ENCODE measurements around the gene ANO2. TPM values are rescaled to one million over a fixed set of nuclear protein-coding genes. Genes with fewer than 3 reads are reported as not detected.

ANO2 gene
- total and polyA plus RNA-seq, 2 experiments from 2014 or later, result 2.3 to 4.6 TPM

DNA sequence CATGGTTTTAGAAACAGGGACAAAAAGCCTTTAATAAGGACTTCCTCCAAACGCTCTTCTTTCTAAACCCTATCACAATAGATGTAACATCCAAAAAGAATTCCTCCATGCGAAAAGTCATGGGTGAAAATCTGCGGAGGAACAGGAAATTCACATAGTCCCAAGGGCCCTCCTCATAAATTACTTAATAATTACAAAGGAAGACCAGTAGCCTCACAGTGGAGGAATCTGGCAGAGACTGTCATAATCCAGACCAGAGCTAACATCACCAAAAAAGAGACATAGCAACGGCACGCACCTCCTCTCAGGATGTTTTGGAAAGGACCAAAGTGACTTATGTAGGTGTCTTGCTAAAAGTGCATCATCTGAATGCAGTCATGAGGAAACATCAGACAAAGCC is 165.7 kb downstream of the ANO2 start:
- Histone ChIP-seq H3K36me3 (ENCODE audit: insufficient read depth) (no peaks in the 10 kb centered on the region), H3K27ac (ENCODE audit: low read depth) (no peak overlapping the region), H3K27me3 (ENCODE audit: insufficient read depth) (no peaks in the 10 kb centered on the region), H2AFZ (no peak overlapping the region), H3K4me3 (no peak overlapping the region), H4K20me1 (replicated peaks; ENCODE audit: insufficient read depth) (no peaks in the 10 kb centered on the region), H3K9me2 (ENCODE audit: insufficient read depth) (peaks cover 18% of the 10 kb centered on the region; the same call in 1 of the 2 replicates), H3F3A (replicated peaks; ENCODE audit: low read depth) (no peaks in the 10 kb centered on the region), H3K79me2 (replicated peaks; ENCODE audit: insufficient read depth) (no peaks in the 10 kb centered on the region), H3K4me2 (no peak overlapping the region), H3K4me1 (ENCODE audit: insufficient read depth) (no peaks in the 10 kb centered on the region)
- no peak for ATAC-seq
- H3K9me3 Mint-ChIP-seq, result no peaks in the 10 kb centered on the region
- DNase-seq (ENCODE audit: low spot score), result no peak
- no peaks in the 10 kb centered on the region for H3K4me1 Mint-ChIP-seq
- no peak overlapping the region for H3K4me3 Mint-ChIP-seq
- H3K27ac Mint-ChIP-seq, result no peak overlapping the region
- TF ChIP-seq, protein P1, sequence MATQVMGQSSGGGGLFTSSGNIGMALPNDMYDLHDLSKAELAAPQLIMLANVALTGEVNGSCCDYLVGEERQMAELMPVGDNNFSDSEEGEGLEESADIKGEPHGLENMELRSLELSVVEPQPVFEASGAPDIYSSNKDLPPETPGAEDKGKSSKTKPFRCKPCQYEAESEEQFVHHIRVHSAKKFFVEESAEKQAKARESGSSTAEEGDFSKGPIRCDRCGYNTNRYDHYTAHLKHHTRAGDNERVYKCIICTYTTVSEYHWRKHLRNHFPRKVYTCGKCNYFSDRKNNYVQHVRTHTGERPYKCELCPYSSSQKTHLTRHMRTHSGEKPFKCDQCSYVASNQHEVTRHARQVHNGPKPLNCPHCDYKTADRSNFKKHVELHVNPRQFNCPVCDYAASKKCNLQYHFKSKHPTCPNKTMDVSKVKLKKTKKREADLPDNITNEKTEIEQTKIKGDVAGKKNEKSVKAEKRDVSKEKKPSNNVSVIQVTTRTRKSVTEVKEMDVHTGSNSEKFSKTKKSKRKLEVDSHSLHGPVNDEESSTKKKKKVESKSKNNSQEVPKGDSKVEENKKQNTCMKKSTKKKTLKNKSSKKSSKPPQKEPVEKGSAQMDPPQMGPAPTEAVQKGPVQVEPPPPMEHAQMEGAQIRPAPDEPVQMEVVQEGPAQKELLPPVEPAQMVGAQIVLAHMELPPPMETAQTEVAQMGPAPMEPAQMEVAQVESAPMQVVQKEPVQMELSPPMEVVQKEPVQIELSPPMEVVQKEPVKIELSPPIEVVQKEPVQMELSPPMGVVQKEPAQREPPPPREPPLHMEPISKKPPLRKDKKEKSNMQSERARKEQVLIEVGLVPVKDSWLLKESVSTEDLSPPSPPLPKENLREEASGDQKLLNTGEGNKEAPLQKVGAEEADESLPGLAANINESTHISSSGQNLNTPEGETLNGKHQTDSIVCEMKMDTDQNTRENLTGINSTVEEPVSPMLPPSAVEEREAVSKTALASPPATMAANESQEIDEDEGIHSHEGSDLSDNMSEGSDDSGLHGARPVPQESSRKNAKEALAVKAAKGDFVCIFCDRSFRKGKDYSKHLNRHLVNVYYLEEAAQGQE (IDR thresholded peaks at IDR 0.05; ENCODE audit: unreplicated experiment), result no peak
- TF ChIP-seq, protein P2, sequence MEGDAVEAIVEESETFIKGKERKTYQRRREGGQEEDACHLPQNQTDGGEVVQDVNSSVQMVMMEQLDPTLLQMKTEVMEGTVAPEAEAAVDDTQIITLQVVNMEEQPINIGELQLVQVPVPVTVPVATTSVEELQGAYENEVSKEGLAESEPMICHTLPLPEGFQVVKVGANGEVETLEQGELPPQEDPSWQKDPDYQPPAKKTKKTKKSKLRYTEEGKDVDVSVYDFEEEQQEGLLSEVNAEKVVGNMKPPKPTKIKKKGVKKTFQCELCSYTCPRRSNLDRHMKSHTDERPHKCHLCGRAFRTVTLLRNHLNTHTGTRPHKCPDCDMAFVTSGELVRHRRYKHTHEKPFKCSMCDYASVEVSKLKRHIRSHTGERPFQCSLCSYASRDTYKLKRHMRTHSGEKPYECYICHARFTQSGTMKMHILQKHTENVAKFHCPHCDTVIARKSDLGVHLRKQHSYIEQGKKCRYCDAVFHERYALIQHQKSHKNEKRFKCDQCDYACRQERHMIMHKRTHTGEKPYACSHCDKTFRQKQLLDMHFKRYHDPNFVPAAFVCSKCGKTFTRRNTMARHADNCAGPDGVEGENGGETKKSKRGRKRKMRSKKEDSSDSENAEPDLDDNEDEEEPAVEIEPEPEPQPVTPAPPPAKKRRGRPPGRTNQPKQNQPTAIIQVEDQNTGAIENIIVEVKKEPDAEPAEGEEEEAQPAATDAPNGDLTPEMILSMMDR (conservative IDR thresholded peaks at IDR 0.05; ENCODE audit: low read depth in 2 of 2), result no peak
- TF ChIP-seq STAT1 (IDR thresholded peaks at IDR 0.05; ENCODE audit: unreplicated experiment), result no peak
- no peak for TF ChIP-seq CREB1 (CRISPR knock-in tag; IDR thresholded peaks at IDR 0.05; ENCODE audit: low read depth)
- no peak for TF ChIP-seq EZH2 (IDR thresholded peaks at IDR 0.05; ENCODE audit: low read depth, unreplicated experiment)
- no peak for TF ChIP-seq POLR2AphosphoS5 (IDR thresholded peaks at IDR 0.05; ENCODE audit: low read depth)
- TF ChIP-seq ZNF331 (CRISPR knock-in tag; IDR thresholded peaks at IDR 0.05; ENCODE audit: low read depth), result no peak
- H3K27me3 Mint-ChIP-seq (ENCODE audit: insufficient read depth, low read depth, poor library complexity), result no peaks in the 10 kb centered on the region
- H3K36me3 Mint-ChIP-seq (ENCODE audit: low read depth), result no peaks in the 10 kb centered on the region

DNA sequence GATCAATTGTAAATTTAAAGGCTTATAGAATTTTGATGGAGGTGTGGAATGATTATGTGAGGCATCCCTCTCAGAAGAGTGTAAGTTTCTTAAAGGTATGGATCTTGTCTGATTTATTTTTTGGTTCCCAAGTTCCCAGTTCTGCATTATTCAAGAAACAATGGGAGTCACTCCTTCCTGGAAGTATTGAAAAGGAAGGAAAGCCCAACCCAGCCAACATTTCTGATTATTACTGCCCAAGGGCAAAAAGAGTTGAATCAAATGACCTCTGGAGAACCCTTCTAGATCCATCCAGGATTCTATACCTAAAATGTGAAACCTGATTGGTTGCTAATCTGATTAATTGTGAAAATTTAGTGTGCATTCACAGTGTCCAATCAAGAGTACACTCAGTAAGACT is 166.2 kb downstream of the ANO2 start:
- Histone ChIP-seq H2AFZ (no peak overlapping the region), H3K79me2 (replicated peaks; ENCODE audit: insufficient read depth) (no peaks in the 10 kb centered on the region), H3K4me3 (no peak overlapping the region), H3K27me3 (ENCODE audit: insufficient read depth) (no peaks in the 10 kb centered on the region), H3K4me2 (no peak overlapping the region), H3F3A (replicated peaks; ENCODE audit: low read depth) (no peaks in the 10 kb centered on the region), H3K9me2 (ENCODE audit: insufficient read depth) (peaks cover 18% of the 10 kb centered on the region; the same call in 1 of the 2 replicates), H3K4me1 (ENCODE audit: insufficient read depth) (no peaks in the 10 kb centered on the region), H3K36me3 (ENCODE audit: insufficient read depth) (no peaks in the 10 kb centered on the region), H3K27ac (ENCODE audit: low read depth) (no peak overlapping the region), H4K20me1 (replicated peaks; ENCODE audit: insufficient read depth) (no peaks in the 10 kb centered on the region)
- H3K9me3 Mint-ChIP-seq, result no peaks in the 10 kb centered on the region
- DNase-seq (ENCODE audit: low spot score), result no peak
- no peak overlapping the region for H3K4me3 Mint-ChIP-seq
- H3K27me3 Mint-ChIP-seq (ENCODE audit: insufficient read depth, low read depth, poor library complexity), result no peaks in the 10 kb centered on the region
- no peak for ATAC-seq
- no peaks in the 10 kb centered on the region for H3K36me3 Mint-ChIP-seq (ENCODE audit: low read depth)
- H3K4me1 Mint-ChIP-seq, result no peaks in the 10 kb centered on the region
- H3K27ac Mint-ChIP-seq, result no peak overlapping the region
- TF ChIP-seq ZNF114 (CRISPR knock-in tag; IDR thresholded peaks at IDR 0.05) (no peak), POLR2AphosphoS5 (IDR thresholded peaks at IDR 0.05; ENCODE audit: low read depth) (no peak), CREB1 (CRISPR knock-in tag; IDR thresholded peaks at IDR 0.05; ENCODE audit: low read depth) (no peak), JUNB (IDR thresholded peaks at IDR 0.05; ENCODE audit: unreplicated experiment) (no peak), ZNF331 (CRISPR knock-in tag; IDR thresholded peaks at IDR 0.05; ENCODE audit: low read depth) (no peak), STAT1 (IDR thresholded peaks at IDR 0.05; ENCODE audit: unreplicated experiment) (no peak), NANOG (IDR thresholded peaks at IDR 0.05; ENCODE audit: borderline replicate concordance) (no peak), EZH2phosphoT487 (IDR thresholded peaks at IDR 0.05; ENCODE audit: unreplicated experiment) (no peak), EZH2 (IDR thresholded peaks at IDR 0.05; ENCODE audit: low read depth, unreplicated experiment) (no peak)
- TF ChIP-seq, protein P2 (conservative IDR thresholded peaks at IDR 0.05; ENCODE audit: low read depth in 2 of 2), result no peak
- TF ChIP-seq, protein P1 (IDR thresholded peaks at IDR 0.05; ENCODE audit: unreplicated experiment), result no peak

Data from GM23338 (cell line).